A673 (cell line): Measurements from ENCODE around the gene ANK3. TPM values are rescaled to one million over a fixed set of nuclear protein-coding genes. Genes with fewer than 3 reads are reported as not detected.

ENCODE experiments used
- BruUV-seq: library from RNA; stranded (reverse); fragments of 400-500 nt; replicated peaks from 2 replicates; lab custom pipeline; 2021; lab: Mats Ljungman, UMichigan
- CTCF ChIA-PET: fragments of 300-600 bp; sonication (Branson Sonifier 250); formaldehyde crosslinking; loops from one replicate; lab custom pipeline; 2022; ENCODE audit warnings: antibody characterized with exemption; lab: Charles Lee
- POLR2A ChIA-PET: fragments of 300-600 bp; sonication (Branson Sonifier 250); formaldehyde crosslinking; loops from one replicate; lab custom pipeline; 2022; ENCODE audit warnings: antibody characterized with exemption; ENCODE audit not compliant: low non-redundant PET; lab: Charles Lee
- DNase-seq: peaks from one replicate; pipeline ENCODE4 v3.0.0-alpha.2; 2015; ENCODE audit warnings: low spot score
- H3K27ac ChIP-seq: fragments of 200-600 bp; sonication (generic); 2 replicates; pipeline ENCODE4 v1.5.1; 2016; ENCODE audit warnings: mixed run types, low read depth, mild to moderate bottlenecking, mixed read lengths, antibody characterized with exemption, low read length; ENCODE audit not compliant: poor library complexity, severe bottlenecking
- H3K27me3 ChIP-seq: fragments of 200-600 bp; sonication (generic); replicated peaks from 2 replicates; pipeline ENCODE4 v1.6.1; 2017; ENCODE audit warnings: mixed run types, low read depth, mild to moderate bottlenecking, mixed read lengths, antibody characterized with exemption, low read length; ENCODE audit not compliant: insufficient read depth, poor library complexity
- H3K36me3 ChIP-seq: fragments of 200-600 bp; sonication (generic); 2 replicates; pipeline ENCODE4 v1.6.1; 2016; ENCODE audit warnings: mixed run types, mild to moderate bottlenecking, mixed read lengths, antibody characterized with exemption, low read length; ENCODE audit not compliant: insufficient read depth, poor library complexity, severe bottlenecking
- H3K4me1 ChIP-seq: fragments of 200-600 bp; sonication (generic); 2 replicates; pipeline ENCODE4 v1.6.1; 2017; ENCODE audit warnings: mixed run types, mild to moderate bottlenecking, mixed read lengths, antibody characterized with exemption, low read length; ENCODE audit not compliant: insufficient read depth, poor library complexity, severe bottlenecking
- H3K4me3 ChIP-seq: fragments of 200-600 bp; sonication (generic); 2 replicates; pipeline ENCODE4 v1.5.1; 2016; ENCODE audit warnings: low read depth, mixed run types, mild to moderate bottlenecking, mixed read lengths, low read length; ENCODE audit not compliant: poor library complexity, severe bottlenecking
- H3K9me3 ChIP-seq: fragments of 200-600 bp; sonication (generic); 2 replicates; pipeline ENCODE4 v1.6.1; 2016; ENCODE audit warnings: mixed run types, low read depth, mild to moderate bottlenecking, mixed read lengths, antibody characterized with exemption, low read length; ENCODE audit not compliant: poor library complexity, severe bottlenecking
- CTCF ChIP-seq: fragments of 300-800, 200-600 bp; sonication (generic); conservative IDR thresholded peaks from 2 replicates; pipeline ENCODE4 v1.5.1; 2017; ENCODE audit warnings: low read depth, mild to moderate bottlenecking, antibody characterized with exemption, low read length, moderate library complexity, mixed read lengths
- EZH2 ChIP-seq: fragments of 200-600 bp; sonication (generic); IDR thresholded peaks from 2 replicates; pipeline ENCODE4 v1.6.1; 2017; ENCODE audit warnings: borderline replicate concordance, low read depth, mild to moderate bottlenecking, mixed read lengths, antibody characterized with exemption, low read length; ENCODE audit not compliant: poor library complexity, severe bottlenecking
- intact Hi-C: fragments of 100-400 bp; cut with micrococcal nuclease; formaldehyde crosslinking; loops from one replicate; pipeline ENCODE4 v1.10.0; 2022; ENCODE audit not compliant: unreplicated experiment
- total RNA-seq: library from RNA; stranded (reverse); gene quantifications from 2 replicates; pipeline ENCODE4 v1.2.3, GENCODE V29; 2021

Gene ANK3
- total RNA-seq, 1 experiment from 2014 or later: 13.5 TPM

GRCh38 chr10:60236869-60237524 lies 152.7 kb downstream of the ANK3 start:
- intact Hi-C loops: loop anchor here (10.0 kb wide), 1 partner anchor 198 kb away; no protein-coding TSS in a partner anchor
- TF ChIP-seq CTCF (no peak), EZH2 (no peak)
- Histone ChIP-seq H3K27me3 (no peaks in the 10 kb centered on the region), H3K36me3 (no peaks in the 10 kb centered on the region), H3K9me3 (no peaks in the 10 kb centered on the region), H3K4me3 (no peak overlapping the region), H3K4me1 (peaks cover 7% of the 10 kb centered on the region), H3K27ac (no peak overlapping the region)
- no TSS peak for BruUV-seq
- POLR2A ChIA-PET: no interaction called here
- CTCF ChIA-PET: no interaction called here
- DNase-seq: peak; percentile 59

- Histone ChIP-seq H3K27me3 (no peaks in the 10 kb centered on the region), H3K9me3 (no peaks in the 10 kb centered on the region), H3K27ac (no peak overlapping the region), H3K36me3 (no peaks in the 10 kb centered on the region), H3K4me1 (peaks cover 7% of the 10 kb centered on the region), H3K4me3 (no peak overlapping the region)
- peak; percentile 53 for DNase-seq
- BruUV-seq: no TSS peak
- ChIA-PET POLR2A (no interaction called here), CTCF (interaction anchor here (0.5 kb wide), 1 partner anchor 211 kb away, joined by 3 read pairs; no protein-coding TSS in a partner anchor)
- intact Hi-C loops: loop anchor here (10.0 kb wide), 1 partner anchor 200 kb away; no protein-coding TSS in a partner anchor
- TF ChIP-seq EZH2 (no peak), CTCF (no peak)
These were observed 154.7 kb downstream of the ANK3 start for GRCh38 chr10:60235001-60235400.

GRCh38 chr10:60234551-60234950 lies 155.1 kb downstream of the ANK3 start:
- intact Hi-C loops: loop anchor here (10.0 kb wide), 1 partner anchor 200 kb away; no protein-coding TSS in a partner anchor

More at GRCh38 chr10:60234551-60234950, 155.1 kb downstream of the ANK3 start:
- H3K9me3 ChIP-seq: no peaks in the 10 kb centered on the region
- no peak for DNase-seq
- ChIA-PET POLR2A (no interaction called here), CTCF (interaction anchor here (0.5 kb wide), 1 partner anchor 211 kb away, joined by 3 read pairs; no protein-coding TSS in a partner anchor)
- no peaks in the 10 kb centered on the region for H3K27me3 ChIP-seq
- BruUV-seq: no TSS peak
- H3K4me1 ChIP-seq: peaks cover 7% of the 10 kb centered on the region
- no peak overlapping the region for H3K27ac ChIP-seq
- no peaks in the 10 kb centered on the region for H3K36me3 ChIP-seq
- H3K4me3 ChIP-seq: no peak overlapping the region
- TF ChIP-seq CTCF (no peak), EZH2 (no peak)
